ENCODE results near the gene KRTAP10-7. TPM values are rescaled to one million over a fixed set of nuclear protein-coding genes. Genes with fewer than 3 reads are reported as not detected.
"Not testable (repeated sequence)": the region's sequence is repeated elsewhere in the genome, so short reads cannot be mapped to it uniquely, and the experiment has no call there.

Gene KRTAP10-7
- total and polyA plus RNA-seq, 2 donors (not counting 1 experiment from before 2014, with no cell fraction given) = not detected

DNA sequence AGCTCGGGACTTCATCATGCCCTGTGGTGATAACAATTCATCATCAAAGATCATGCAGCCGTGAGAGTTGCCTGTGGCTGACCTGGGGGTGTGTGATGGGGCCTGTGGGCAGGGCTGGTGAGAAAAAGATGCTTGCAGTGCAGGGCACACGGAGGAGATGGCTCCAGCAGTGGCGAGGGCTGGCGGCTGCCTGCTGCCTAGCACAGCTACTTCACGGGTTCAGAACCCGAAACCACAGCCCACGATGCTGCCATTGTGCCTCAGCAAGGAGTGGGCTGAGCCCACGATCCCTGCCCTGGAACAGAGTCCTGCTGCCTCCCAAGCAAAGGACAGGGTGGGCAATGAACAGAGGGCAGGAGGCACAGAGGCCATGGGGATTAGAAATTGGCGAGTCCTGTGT is 25.9 kb downstream of the KRTAP10-7 start:
- Histone ChIP-seq H3K79me2 (ENCODE audit: control insufficient read depth, insufficient read depth, low read length) (no peaks in the 10 kb centered on the region), H3K27ac (ENCODE audit: insufficient read depth, low read length) (no peak overlapping the region), H3K27me3 (ENCODE audit: control insufficient read depth, insufficient read depth, low read length) (no peaks in the 10 kb centered on the region), H3K4me3 (replicated peaks in 1 of 4; ENCODE audit: control extremely low read depth in 1 of 4, insufficient read depth in 1 of 4, low read depth in 3 of 4, low read length in 4 of 4) (no peak overlapping the region), H3K9ac (ENCODE audit: insufficient read depth, low read length) (no peak overlapping the region), H3K4me2 (ENCODE audit: extremely low read depth, insufficient read depth, low read length) (no peak overlapping the region), H3K36me3 (ENCODE audit: control insufficient read depth, insufficient read depth, low read length) (no peaks in the 10 kb centered on the region), H3K9me3 (ENCODE audit: control insufficient read depth, insufficient read depth, low read depth, low read length) (no peaks in the 10 kb centered on the region), H4K20me1 (ENCODE audit: control insufficient read depth, extremely low read depth, insufficient read depth, low read length) (no peaks in the 10 kb centered on the region), H2AFZ (ENCODE audit: low read length) (no peak overlapping the region), H3K4me1 (ENCODE audit: control insufficient read depth, extremely low read depth, insufficient read depth, low read length) (no peaks in the 10 kb centered on the region)
- TF ChIP-seq EZH2 (IDR thresholded peaks at IDR 0.05; ENCODE audit: low read length, missing control alignments) = no peak
- TF ChIP-seq CTCF (conservative IDR thresholded peaks at IDR 0.05 in 1 of 2, IDR thresholded peaks at IDR 0.05 in 1 of 2; ENCODE audit: low read depth in 1 of 2, low read length in 2 of 2) = no peak
- no peak for DNase-seq (ENCODE audit: low read depth in 2 of 2)

DNA sequence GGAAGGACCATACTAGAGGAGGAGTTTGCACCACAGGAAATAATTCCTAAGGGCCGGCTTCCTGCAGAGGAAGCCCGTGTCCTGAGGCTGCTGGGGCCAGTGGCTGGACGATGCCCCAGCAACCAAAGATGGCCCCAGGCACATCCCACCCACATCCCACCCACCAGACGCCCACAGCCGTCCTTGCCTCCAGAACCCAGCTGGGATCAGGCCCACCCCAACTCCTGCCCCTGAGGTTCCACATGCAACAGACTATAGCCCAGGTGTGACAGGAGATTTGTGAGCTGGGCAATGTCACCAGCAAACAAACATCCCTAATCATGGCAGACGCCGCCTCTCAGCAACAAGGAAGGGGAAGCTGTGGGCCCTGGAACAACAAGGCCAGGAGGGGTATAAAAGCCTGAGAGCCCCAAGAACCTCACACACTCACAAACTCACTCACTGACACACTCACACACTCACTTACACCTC is 26.3 kb downstream of the KRTAP10-7 start, which contains the start of gene KRTAP10-9:
KRTAP10-9 (plus strand) TSS at position 421 of the 471 bp plus-strand sequence. CDS start 79 bp downstream, outside the sequence.
- TF ChIP-seq CTCF (conservative IDR thresholded peaks at IDR 0.05 in 1 of 2, IDR thresholded peaks at IDR 0.05 in 1 of 2; ENCODE audit: low read depth in 1 of 2, low read length in 2 of 2) = no peak
- no peak for DNase-seq (ENCODE audit: low read depth in 2 of 2)
- H3K4me3 ChIP-seq (replicated peaks in 1 of 4; ENCODE audit: control extremely low read depth in 1 of 4, insufficient read depth in 1 of 4, low read depth in 3 of 4, low read length in 4 of 4) = no peak within 1 kb of the TSS
- H3K4me1 ChIP-seq (ENCODE audit: control insufficient read depth, extremely low read depth, insufficient read depth, low read length) = no peaks in the 10 kb centered on the region
- H3K4me2 ChIP-seq (ENCODE audit: extremely low read depth, insufficient read depth, low read length) = no peak within 1 kb of the TSS
- H3K9ac ChIP-seq (ENCODE audit: insufficient read depth, low read length) = no peak within 1 kb of the TSS
- no peak within 1 kb of the TSS for H3K27ac ChIP-seq (ENCODE audit: insufficient read depth, low read length)
- H4K20me1 ChIP-seq (ENCODE audit: control insufficient read depth, extremely low read depth, insufficient read depth, low read length) = no peaks in the 10 kb centered on the region
- H3K27me3 ChIP-seq (ENCODE audit: control insufficient read depth, insufficient read depth, low read length) = no peaks in the 10 kb centered on the region
- H3K79me2 ChIP-seq (ENCODE audit: control insufficient read depth, insufficient read depth, low read length) = no peaks in the 10 kb centered on the region
- H3K9me3 ChIP-seq (ENCODE audit: control insufficient read depth, insufficient read depth, low read depth, low read length) = no peaks in the 10 kb centered on the region
- no peaks in the 10 kb centered on the region for H3K36me3 ChIP-seq (ENCODE audit: control insufficient read depth, insufficient read depth, low read length)
- no peak within 1 kb of the TSS for H2AFZ ChIP-seq (ENCODE audit: low read length)

- not testable (repeated sequence) for H3K4me3 ChIP-seq (replicated peaks in 1 of 4; ENCODE audit: control extremely low read depth in 1 of 4, insufficient read depth in 1 of 4, low read depth in 3 of 4, low read length in 4 of 4); H3K27ac ChIP-seq (ENCODE audit: insufficient read depth, low read length); H3K4me1 ChIP-seq (ENCODE audit: control insufficient read depth, extremely low read depth, insufficient read depth, low read length); H3K27me3 ChIP-seq (ENCODE audit: control insufficient read depth, insufficient read depth, low read length); H3K79me2 ChIP-seq (ENCODE audit: control insufficient read depth, insufficient read depth, low read length); H4K20me1 ChIP-seq (ENCODE audit: control insufficient read depth, extremely low read depth, insufficient read depth, low read length); H3K9me3 ChIP-seq (ENCODE audit: control insufficient read depth, insufficient read depth, low read depth, low read length); DNase-seq (ENCODE audit: low read depth in 2 of 2); H2AFZ ChIP-seq (ENCODE audit: low read length); H3K9ac ChIP-seq (ENCODE audit: insufficient read depth, low read length); H3K36me3 ChIP-seq (ENCODE audit: control insufficient read depth, insufficient read depth, low read length); H3K4me2 ChIP-seq (ENCODE audit: extremely low read depth, insufficient read depth, low read length)
Measured at GRCh38 chr21:44627181-44627822, 26.9 kb downstream of the KRTAP10-7 start.

DNA sequence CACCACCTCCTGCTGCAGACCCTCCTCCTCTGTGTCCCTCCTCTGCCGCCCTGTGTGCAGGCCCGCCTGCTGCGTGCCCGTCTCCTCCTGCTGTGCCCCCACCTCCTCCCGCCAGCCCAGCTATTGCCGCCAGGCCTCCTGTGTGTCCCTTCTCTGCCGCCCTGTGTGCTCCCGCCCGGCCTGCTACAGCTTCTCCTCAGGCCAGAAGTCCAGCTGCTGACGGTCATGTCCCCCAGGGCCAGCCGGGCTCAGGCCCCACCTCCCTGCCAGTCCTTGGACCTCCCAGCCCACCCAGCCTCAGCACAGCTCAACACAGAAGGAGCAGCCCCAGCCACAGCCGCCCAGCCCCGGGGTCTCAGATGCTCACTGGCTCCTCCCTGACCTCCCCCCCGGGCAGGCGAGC is 27.4 kb downstream of the KRTAP10-7 start:
- not testable (repeated sequence) for H2AFZ ChIP-seq (ENCODE audit: low read length); H3K27me3 ChIP-seq (ENCODE audit: control insufficient read depth, insufficient read depth, low read length); H3K4me3 ChIP-seq (replicated peaks in 1 of 4; ENCODE audit: control extremely low read depth in 1 of 4, insufficient read depth in 1 of 4, low read depth in 3 of 4, low read length in 4 of 4); H3K4me1 ChIP-seq (ENCODE audit: control insufficient read depth, extremely low read depth, insufficient read depth, low read length); H3K36me3 ChIP-seq (ENCODE audit: control insufficient read depth, insufficient read depth, low read length); H3K9me3 ChIP-seq (ENCODE audit: control insufficient read depth, insufficient read depth, low read depth, low read length); H3K4me2 ChIP-seq (ENCODE audit: extremely low read depth, insufficient read depth, low read length); H3K27ac ChIP-seq (ENCODE audit: insufficient read depth, low read length); H3K9ac ChIP-seq (ENCODE audit: insufficient read depth, low read length); H3K79me2 ChIP-seq (ENCODE audit: control insufficient read depth, insufficient read depth, low read length); H4K20me1 ChIP-seq (ENCODE audit: control insufficient read depth, extremely low read depth, insufficient read depth, low read length); DNase-seq (ENCODE audit: low read depth in 2 of 2)
